ENCODE results near the gene ABI3.
A peak's percentile ranks its signal among the peaks of the same experiment; 100 is the strongest.
"Not testable (repeated sequence)": the region's sequence is repeated elsewhere in the genome, so short reads cannot be mapped to it uniquely, and the experiment has no call there.

Gene ABI3

GRCh38 chr17:49242813-49243212, 32.3 kb downstream of the ABI3 start:
- H3K4me3 ChIP-seq (ENCODE audit: low read length), result no peak overlapping the region
- TF ChIP-seq ZNF274 (IDR thresholded peaks at IDR 0.05; ENCODE audit: low read depth, low read length), result no peak

DNA sequence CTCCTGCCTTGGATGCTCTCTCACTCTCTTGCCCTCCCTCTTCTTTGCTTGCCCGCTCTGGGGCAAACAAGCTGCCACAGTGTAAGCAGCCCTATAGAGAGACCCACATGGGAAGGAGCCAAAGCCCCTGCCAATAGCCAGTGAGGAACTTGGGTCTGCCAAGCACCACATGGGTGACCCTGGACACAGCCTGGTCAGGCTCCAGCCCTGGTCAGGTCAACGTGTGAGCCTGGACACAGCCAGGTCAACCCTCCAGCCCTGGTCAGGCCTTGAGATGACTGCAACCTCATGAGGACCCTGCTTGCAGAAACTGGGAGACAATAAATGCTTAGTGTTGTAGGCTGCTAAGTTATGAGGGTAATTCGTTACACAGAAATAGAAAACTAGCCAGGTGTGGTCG, 34.3 kb downstream of the ABI3 start:
- H3K4me3 ChIP-seq (ENCODE audit: low read length), result no peak overlapping the region
- no peak for TF ChIP-seq ZNF274 (IDR thresholded peaks at IDR 0.05; ENCODE audit: low read depth, low read length)

DNA sequence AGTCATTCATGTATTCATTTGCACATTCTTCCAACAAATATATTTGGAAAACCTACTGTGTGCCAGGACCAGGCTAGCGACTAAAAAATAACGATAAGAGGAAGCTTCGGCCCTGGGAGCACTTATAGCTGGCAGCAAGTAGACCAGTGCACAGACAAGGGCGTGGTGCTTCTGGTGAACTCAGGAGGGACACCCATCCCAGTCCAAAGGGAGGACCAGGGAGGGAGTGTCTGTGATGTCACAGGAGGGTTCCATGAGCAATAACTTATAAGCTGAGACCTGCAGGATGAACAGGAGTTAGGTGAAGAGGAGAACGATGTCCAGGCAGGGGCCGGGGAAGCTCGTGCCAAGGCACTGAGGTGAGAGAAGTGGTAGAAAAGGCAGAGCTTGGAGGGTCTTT, 37.4 kb downstream of the ABI3 start:
- TF ChIP-seq ZNF274 (IDR thresholded peaks at IDR 0.05; ENCODE audit: low read depth, low read length), result no peak
- no peak overlapping the region for H3K4me3 ChIP-seq (ENCODE audit: low read length)

DNA sequence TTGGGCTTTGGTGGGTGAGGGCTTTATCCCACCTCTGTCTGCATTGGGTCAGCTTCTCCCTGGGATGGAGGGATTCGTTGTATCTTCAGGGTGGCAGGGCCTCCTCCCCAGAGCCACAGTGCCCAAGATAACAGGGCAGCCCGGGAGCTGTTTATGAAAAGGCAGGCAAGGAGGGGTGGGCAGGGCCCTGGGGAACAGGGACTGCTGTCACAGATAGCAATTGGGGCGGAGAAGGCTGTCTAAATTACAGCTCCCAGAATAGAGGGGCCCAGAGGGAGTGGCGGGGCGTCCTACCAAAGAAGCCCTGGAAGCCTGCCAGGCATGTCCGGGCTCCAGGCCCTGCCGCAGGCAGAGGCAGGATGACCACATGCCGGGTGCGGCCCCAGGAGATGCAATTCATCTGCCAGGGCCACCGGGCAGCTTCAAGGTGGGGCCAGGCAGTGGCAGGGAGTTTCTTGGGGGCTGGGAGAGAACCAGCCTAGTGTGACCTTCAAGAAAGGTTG, 38.8 kb downstream of the ABI3 start:
- TF ChIP-seq ZNF274 (IDR thresholded peaks at IDR 0.05; ENCODE audit: low read depth, low read length), result no peak
- H3K4me3 ChIP-seq (ENCODE audit: low read length), result no peak overlapping the region

- H3K4me3 ChIP-seq (ENCODE audit: low read length), result no peak overlapping the region
Observed at GRCh38 chr17:49249890-49250522, 39.5 kb downstream of the ABI3 start.

GRCh38 chr17:49252148-49252695, 41.7 kb downstream of the ABI3 start:
- H3K4me3 ChIP-seq (ENCODE audit: low read length), result no peak overlapping the region
- no peak for TF ChIP-seq ZNF274 (IDR thresholded peaks at IDR 0.05; ENCODE audit: low read depth, low read length)

More at GRCh38 chr17:49249890-49250522, 39.5 kb downstream of the ABI3 start:
- no peak for TF ChIP-seq ZNF274 (IDR thresholded peaks at IDR 0.05; ENCODE audit: low read depth, low read length)

DNA sequence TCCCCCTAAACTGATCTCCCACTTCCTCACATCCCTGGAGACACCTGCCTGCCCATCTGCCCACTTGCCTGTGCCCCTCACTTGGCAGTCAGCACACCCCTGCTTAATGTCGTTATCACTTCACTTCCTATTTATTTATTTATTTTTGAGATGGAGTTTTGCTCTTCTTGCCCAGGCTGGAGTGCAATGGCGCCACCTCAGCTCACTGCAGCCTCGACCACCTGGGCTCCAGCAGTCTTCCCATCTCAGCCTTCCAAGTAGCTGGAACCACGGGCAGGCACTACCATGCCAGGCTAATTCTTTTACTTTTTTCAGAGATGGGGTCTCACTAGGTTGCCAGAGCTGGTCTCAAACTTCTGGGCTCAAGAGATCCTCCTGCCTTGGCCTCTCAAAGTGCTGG, 43.6 kb downstream of the ABI3 start:
- H3K4me3 ChIP-seq (ENCODE audit: low read length), result no peak overlapping the region
- no peak for TF ChIP-seq ZNF274 (IDR thresholded peaks at IDR 0.05; ENCODE audit: low read depth, low read length)

GRCh38 chr17:49255125-49255524, 44.6 kb downstream of the ABI3 start:
- no peak for TF ChIP-seq ZNF274 (IDR thresholded peaks at IDR 0.05; ENCODE audit: low read depth, low read length)
- H3K4me3 ChIP-seq (ENCODE audit: low read length), result no peak overlapping the region

- no peak overlapping the region for H3K4me3 ChIP-seq (ENCODE audit: low read length)
Observed at GRCh38 chr17:49258394-49258793, 47.9 kb downstream of the ABI3 start.

GRCh38 chr17:49259663-49260010, 49.1 kb downstream of the ABI3 start:
- peak overlapping the region; percentile 41; the same call in 1 of the 2 replicates for H3K4me3 ChIP-seq (ENCODE audit: low read length)
- no peak for TF ChIP-seq ZNF274 (IDR thresholded peaks at IDR 0.05; ENCODE audit: low read depth, low read length)

More at GRCh38 chr17:49258394-49258793, 47.9 kb downstream of the ABI3 start:
- TF ChIP-seq ZNF274 (IDR thresholded peaks at IDR 0.05; ENCODE audit: low read depth, low read length), result no peak

GRCh38 chr17:49260011-49260816, 49.7 kb downstream of the ABI3 start:
- no peak for TF ChIP-seq ZNF274 (IDR thresholded peaks at IDR 0.05; ENCODE audit: low read depth, low read length)
- H3K4me3 ChIP-seq (ENCODE audit: low read length), result peak overlapping the region; percentile 41; the same call in 1 of the 2 replicates

DNA sequence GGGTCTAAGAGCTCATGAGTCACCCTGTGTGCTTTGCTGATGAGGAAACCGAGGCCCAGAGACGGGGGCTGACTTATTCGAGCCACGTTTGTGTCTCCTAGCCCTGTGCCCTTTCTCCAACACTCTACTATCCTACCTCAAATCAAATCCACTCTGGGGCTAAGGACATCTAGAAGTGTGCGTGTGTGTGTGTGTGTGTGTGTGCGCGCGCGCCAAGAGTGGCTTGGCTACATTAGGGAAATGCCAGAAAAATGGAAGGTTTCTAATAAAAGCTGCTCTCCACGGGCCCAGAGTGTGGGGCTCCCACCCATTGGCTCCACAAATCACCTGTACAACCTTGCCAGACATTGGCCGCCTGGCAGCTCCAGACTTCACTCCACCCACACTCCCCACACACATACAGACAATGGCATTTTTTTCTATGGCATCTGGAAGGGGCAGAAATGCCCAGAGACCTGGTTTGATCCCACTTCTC, 50.3 kb downstream of the ABI3 start:
- H3K4me3 ChIP-seq (ENCODE audit: low read length), result no peak overlapping the region; the same call in 1 of the 2 replicates
- no peak for TF ChIP-seq ZNF274 (IDR thresholded peaks at IDR 0.05; ENCODE audit: low read depth, low read length)

DNA sequence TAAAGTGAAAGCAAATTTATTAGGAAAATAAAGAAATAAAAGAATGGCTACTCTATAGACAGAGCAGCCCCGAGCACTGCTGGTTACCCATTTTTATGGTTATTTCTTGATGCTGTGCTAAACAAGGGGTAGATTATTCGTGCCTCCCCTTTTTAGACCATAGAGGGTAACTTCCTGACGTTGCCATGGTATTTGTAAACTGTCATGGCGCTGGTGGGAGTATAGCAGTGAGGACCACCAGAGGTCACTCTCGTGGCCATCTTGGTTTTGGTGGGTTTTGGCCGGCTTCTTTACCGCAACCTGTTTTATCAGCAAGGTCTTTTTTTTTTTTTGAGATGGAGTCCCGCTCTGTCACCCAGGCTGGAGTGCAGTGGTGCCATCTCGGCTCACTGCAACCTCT, 51.0 kb downstream of the ABI3 start:
- not testable (repeated sequence) for H3K4me3 ChIP-seq (ENCODE audit: low read length)

GRCh38 chr17:49266233-49266632, 55.7 kb downstream of the ABI3 start:
- no peak for TF ChIP-seq ZNF274 (IDR thresholded peaks at IDR 0.05; ENCODE audit: low read depth, low read length)
- H3K4me3 ChIP-seq (ENCODE audit: low read length), result no peak overlapping the region

- H3K4me3 ChIP-seq (ENCODE audit: low read length), result no peak overlapping the region
- TF ChIP-seq ZNF274 (IDR thresholded peaks at IDR 0.05; ENCODE audit: low read depth, low read length), result no peak
Observed at GRCh38 chr17:49267912-49268311, 57.4 kb downstream of the ABI3 start.

Data from GM08714 (cell line).